ENCODE data around the gene PTPN5. TPM values are rescaled to one million over a fixed set of nuclear protein-coding genes. Genes with fewer than 3 reads are reported as not detected.

PTPN5 gene
- total RNA-seq, 1 experiment from 2014 or later = 1.4 TPM

- Histone ChIP-seq H3T11ph (ENCODE audit: low read length) (no peak overlapping the region), H3K9me3 (ENCODE audit: control insufficient read depth, low read depth, low read length) (no peaks in the 10 kb centered on the region), H3K4ac (ENCODE audit: low read depth, low read length) (no peak overlapping the region), H2BK20ac (ENCODE audit: low read depth, low read length, poor library complexity, severe bottlenecking) (no peak overlapping the region), H4K8ac (replicated peaks; ENCODE audit: insufficient read length, low read depth, low read length) (no peak overlapping the region), H3K23ac (ENCODE audit: insufficient read length, low read depth, low read length) (no peak overlapping the region), H3K27me3 (ENCODE audit: insufficient read depth, low read length) (no peaks in the 10 kb centered on the region; the same call in 1 of the 2 replicates), H3K4me2 (ENCODE audit: insufficient read depth, insufficient read length, low read length) (no peak overlapping the region), H2AFZ (ENCODE audit: low read length) (no peak overlapping the region), H3K18ac (ENCODE audit: insufficient read length, low read depth, low read length) (no peak overlapping the region), H2BK15ac (ENCODE audit: low read depth, low read length) (no peak overlapping the region), H2AK5ac (ENCODE audit: insufficient read length, low read length) (no peak overlapping the region), H2BK12ac (ENCODE audit: insufficient read length, low read depth, low read length) (no peak overlapping the region), H3K14ac (ENCODE audit: insufficient read depth, low read length) (no peak overlapping the region), H3K56ac (ENCODE audit: insufficient read length, low read depth, low read length) (no peak overlapping the region), H3K79me2 (ENCODE audit: insufficient read depth, low read length) (no peaks in the 10 kb centered on the region), H4K5ac (ENCODE audit: insufficient read length, low read depth, low read length) (no peak overlapping the region), H3K23me2 (ENCODE audit: insufficient read length, low read depth, low read length, poor library complexity, severe bottlenecking) (no peaks in the 10 kb centered on the region), H3K27ac (ENCODE audit: insufficient read length, low read depth, low read length) (no peak overlapping the region), H4K20me1 (ENCODE audit: control insufficient read depth, insufficient read depth, insufficient read length) (no peaks in the 10 kb centered on the region), H2BK5ac (ENCODE audit: insufficient read length, low read length) (no peak overlapping the region), H3K4me1 (ENCODE audit: insufficient read depth, low read length) (no peaks in the 10 kb centered on the region), H3K79me1 (ENCODE audit: insufficient read depth, low read depth, low read length, poor library complexity, severe bottlenecking) (no peaks in the 10 kb centered on the region), H3K9ac (ENCODE audit: extremely low read depth, insufficient read length, low read length) (no peak overlapping the region), H4K91ac (ENCODE audit: insufficient read length, low read depth, low read length) (no peak overlapping the region), H2BK120ac (ENCODE audit: low read depth, low read length, poor library complexity, severe bottlenecking) (no peak overlapping the region)
- DNase-seq = no peak
- Mint-ChIP-seq H3K4me1 (peaks cover 14 to 18% of the 10 kb centered on the region in 2 experiments), H3K9me3 (no peaks in the 10 kb centered on the region), H3K27me3 (ENCODE audit: low read depth) (peaks cover 44% of the 10 kb centered on the region), H3K36me3 (ENCODE audit: insufficient read depth in 1 of 3, low read depth in 3 of 3) (no peaks in the 10 kb centered on the region), H3K4me3 (no peak overlapping the region), H3K27ac (no peak overlapping the region)
- TF ChIP-seq, protein P1, sequence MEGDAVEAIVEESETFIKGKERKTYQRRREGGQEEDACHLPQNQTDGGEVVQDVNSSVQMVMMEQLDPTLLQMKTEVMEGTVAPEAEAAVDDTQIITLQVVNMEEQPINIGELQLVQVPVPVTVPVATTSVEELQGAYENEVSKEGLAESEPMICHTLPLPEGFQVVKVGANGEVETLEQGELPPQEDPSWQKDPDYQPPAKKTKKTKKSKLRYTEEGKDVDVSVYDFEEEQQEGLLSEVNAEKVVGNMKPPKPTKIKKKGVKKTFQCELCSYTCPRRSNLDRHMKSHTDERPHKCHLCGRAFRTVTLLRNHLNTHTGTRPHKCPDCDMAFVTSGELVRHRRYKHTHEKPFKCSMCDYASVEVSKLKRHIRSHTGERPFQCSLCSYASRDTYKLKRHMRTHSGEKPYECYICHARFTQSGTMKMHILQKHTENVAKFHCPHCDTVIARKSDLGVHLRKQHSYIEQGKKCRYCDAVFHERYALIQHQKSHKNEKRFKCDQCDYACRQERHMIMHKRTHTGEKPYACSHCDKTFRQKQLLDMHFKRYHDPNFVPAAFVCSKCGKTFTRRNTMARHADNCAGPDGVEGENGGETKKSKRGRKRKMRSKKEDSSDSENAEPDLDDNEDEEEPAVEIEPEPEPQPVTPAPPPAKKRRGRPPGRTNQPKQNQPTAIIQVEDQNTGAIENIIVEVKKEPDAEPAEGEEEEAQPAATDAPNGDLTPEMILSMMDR (conservative IDR thresholded peaks at IDR 0.05) = no peak
- WGBS (ENCODE audit: extremely low coverage, insufficient read length, low lambda C conversion rate) = no CpG with 5 or more reads among the region's 5 CpGs
These were observed 87.5 kb downstream of the PTPN5 start for GRCh38 chr11:18704045-18704645.

Measured in H9 (cell line).